ENCODE results near the gene SPN. TPM values are rescaled to one million over a fixed set of nuclear protein-coding genes. Genes with fewer than 3 reads are reported as not detected.
"Not testable (repeated sequence)": the region's sequence is repeated elsewhere in the genome, so short reads cannot be mapped to it uniquely, and the experiment has no call there.

SPN gene
- 100 to 1,000 TPM; 231 to 632 (median 323) TPM for polyA plus RNA-seq

- peaks cover 23 to 40% (median 38%) of the 10 kb centered on the region in 3 donors for H3K36me3 Mint-ChIP-seq
- peak within 1 kb of the TSS; percentile 91 to 100 (median 98) for H3K27ac Mint-ChIP-seq
- no peaks in the 10 kb centered on the region for H3K9me3 Mint-ChIP-seq
- peaks cover 60 to 64% of the 10 kb centered on the region in 2 donors for H3K4me1 Mint-ChIP-seq
- DNase-seq = peak; percentile 47 to 60 (median 55)
- peak within 1 kb of the TSS; percentile 93 to 100 (median 96) for H3K4me3 Mint-ChIP-seq
- H3K27me3 Mint-ChIP-seq (ENCODE audit: low read depth in 3 of 3) = peaks cover 33 to 50% (median 46%) of the 10 kb centered on the region in 3 donors
Observed at GRCh38 chr16:29663016-29663806, at the start of gene SPN. Gene SPN, plus strand, starts transcription at chr16:29663247. Its CDS starts 482 bp downstream, at chr16:29663729.

GRCh38 chr16:29613307-29614057 is 49.6 kb upstream of the SPN start:
- H3K27me3 Mint-ChIP-seq (ENCODE audit: low read depth in 3 of 3) = peaks cover 4 to 12% (median 9%) of the 10 kb centered on the region in 3 donors
- peak; percentile 89 to 92 (median 92) for DNase-seq
- not testable (repeated sequence) for H3K36me3 Mint-ChIP-seq, H3K9me3 Mint-ChIP-seq
- H3K27ac Mint-ChIP-seq = peak overlapping the region; percentile 74 to 95 (median 90)
- peaks cover 17 to 19% of the 10 kb centered on the region in 2 donors for H3K4me1 Mint-ChIP-seq
- peak overlapping the region; percentile 86 to 95 (median 88) for H3K4me3 Mint-ChIP-seq

GRCh38 chr16:29614691-29615314 is 48.2 kb upstream of the SPN start:
- not testable (repeated sequence) for H3K4me3 Mint-ChIP-seq, H3K27ac Mint-ChIP-seq, H3K36me3 Mint-ChIP-seq, H3K9me3 Mint-ChIP-seq, DNase-seq
- Mint-ChIP-seq H3K4me1 (peaks cover 17 to 19% of the 10 kb centered on the region in 2 donors), H3K27me3 (ENCODE audit: low read depth in 3 of 3) (peaks cover 4 to 14% (median 9%) of the 10 kb centered on the region in 3 donors)

GRCh38 chr16:29616127-29616526 is 46.9 kb upstream of the SPN start:
- DNase-seq, H3K9me3 Mint-ChIP-seq, H3K4me3 Mint-ChIP-seq, H3K36me3 Mint-ChIP-seq: not testable (repeated sequence)
- H3K27ac Mint-ChIP-seq = peak overlapping the region in 1 of 6 donors; percentile 49
- H3K4me1 Mint-ChIP-seq = peaks cover 17 to 19% of the 10 kb centered on the region in 2 donors
- H3K27me3 Mint-ChIP-seq (ENCODE audit: low read depth in 3 of 3) = peaks cover 4 to 14% (median 9%) of the 10 kb centered on the region in 3 donors

- H3K36me3 Mint-ChIP-seq; DNase-seq; H3K4me1 Mint-ChIP-seq; H3K9me3 Mint-ChIP-seq; H3K4me3 Mint-ChIP-seq; H3K27me3 Mint-ChIP-seq (ENCODE audit: low read depth in 3 of 3): not testable (repeated sequence)
- peak overlapping the region in 1 of 6 donors; percentile 8 for H3K27ac Mint-ChIP-seq
Observed at GRCh38 chr16:29620591-29620990, 42.5 kb upstream of the SPN start.

GRCh38 chr16:29622738-29623137 is 40.3 kb upstream of the SPN start:
- not testable (repeated sequence) for H3K27ac Mint-ChIP-seq; H3K27me3 Mint-ChIP-seq (ENCODE audit: low read depth in 3 of 3); H3K4me3 Mint-ChIP-seq; H3K9me3 Mint-ChIP-seq; DNase-seq; H3K36me3 Mint-ChIP-seq
- peaks cover 12 to 13% of the 10 kb centered on the region in 2 donors for H3K4me1 Mint-ChIP-seq

GRCh38 chr16:29623253-29623652 is 39.8 kb upstream of the SPN start:
- peaks cover 13 to 16% of the 10 kb centered on the region in 2 donors for H3K4me1 Mint-ChIP-seq
- not testable (repeated sequence) for H3K27me3 Mint-ChIP-seq (ENCODE audit: low read depth in 3 of 3); H3K4me3 Mint-ChIP-seq; H3K9me3 Mint-ChIP-seq; DNase-seq; H3K36me3 Mint-ChIP-seq; H3K27ac Mint-ChIP-seq

- not testable (repeated sequence) for H3K9me3 Mint-ChIP-seq
Observed at GRCh38 chr16:29625114-29625513, 37.9 kb upstream of the SPN start.

GRCh38 chr16:29626778-29627331 is 36.2 kb upstream of the SPN start:
- H3K9me3 Mint-ChIP-seq; H3K36me3 Mint-ChIP-seq; H3K27me3 Mint-ChIP-seq (ENCODE audit: low read depth in 3 of 3): not testable (repeated sequence)
- Mint-ChIP-seq H3K4me1 (peaks cover 13 to 19% of the 10 kb centered on the region in 2 donors), H3K27ac (peak overlapping the region; percentile 92 to 97 (median 94)), H3K4me3 (peak overlapping the region; percentile 62 to 85 (median 76))
- DNase-seq = peak; percentile 85 to 90 (median 88)

More at GRCh38 chr16:29625114-29625513, 37.9 kb upstream of the SPN start:
- Mint-ChIP-seq H3K4me1 (peaks cover 13 to 19% of the 10 kb centered on the region in 2 donors), H3K27ac (peak overlapping the region in 4 of 6 donors; percentile 20 to 78 (median 70))
- DNase-seq; H3K27me3 Mint-ChIP-seq (ENCODE audit: low read depth in 3 of 3); H3K4me3 Mint-ChIP-seq; H3K36me3 Mint-ChIP-seq: not testable (repeated sequence)

GRCh38 chr16:29627661-29628075 is 35.4 kb upstream of the SPN start:
- H3K27ac Mint-ChIP-seq = peak overlapping the region; percentile 92 to 97 (median 94)
- H3K4me3 Mint-ChIP-seq = peak overlapping the region in 4 of 5 donors; percentile 62 to 85 (median 72)
- H3K9me3 Mint-ChIP-seq; H3K36me3 Mint-ChIP-seq; H3K27me3 Mint-ChIP-seq (ENCODE audit: low read depth in 3 of 3): not testable (repeated sequence)
- H3K4me1 Mint-ChIP-seq = peaks cover 13 to 19% of the 10 kb centered on the region in 2 donors
- DNase-seq = peak; percentile 46 to 58 (median 56)

GRCh38 chr16:29628707-29629106 is 34.3 kb upstream of the SPN start:
- H3K9me3 Mint-ChIP-seq; H3K27ac Mint-ChIP-seq; DNase-seq; H3K27me3 Mint-ChIP-seq (ENCODE audit: low read depth in 3 of 3); H3K36me3 Mint-ChIP-seq; H3K4me3 Mint-ChIP-seq: not testable (repeated sequence)
- H3K4me1 Mint-ChIP-seq = peaks cover 13 to 19% of the 10 kb centered on the region in 2 donors

- peaks cover 13 to 19% of the 10 kb centered on the region in 2 donors for H3K4me1 Mint-ChIP-seq
- peak overlapping the region in 2 of 6 donors; percentile 53 to 74 for H3K27ac Mint-ChIP-seq
Observed at GRCh38 chr16:29629318-29629717, 33.7 kb upstream of the SPN start.

GRCh38 chr16:29631658-29632057 is 31.4 kb upstream of the SPN start:
- H3K9me3 Mint-ChIP-seq; H3K27me3 Mint-ChIP-seq (ENCODE audit: low read depth in 3 of 3); H3K27ac Mint-ChIP-seq; H3K36me3 Mint-ChIP-seq; DNase-seq; H3K4me3 Mint-ChIP-seq: not testable (repeated sequence)
- peaks cover 11 to 17% of the 10 kb centered on the region in 2 donors for H3K4me1 Mint-ChIP-seq

More at GRCh38 chr16:29629318-29629717, 33.7 kb upstream of the SPN start:
- H3K9me3 Mint-ChIP-seq; DNase-seq; H3K27me3 Mint-ChIP-seq (ENCODE audit: low read depth in 3 of 3); H3K36me3 Mint-ChIP-seq: not testable (repeated sequence)
- H3K4me3 Mint-ChIP-seq = peak overlapping the region in 2 of 5 donors; percentile 25 to 46

All from immature natural killer cell (primary cell).